ENCODE data around the gene SPACA4.

The SPACA4 gene

GRCh38 chr19:48618916-48619691, 12.6 kb downstream of the SPACA4 start, which contains the start of the genes RPL18 and SPHK2:
Gene RPL18, minus strand, starts transcription at chr19:48619178. Its CDS starts 35 bp downstream, at chr19:48619143.
Gene SPHK2, plus strand, starts transcription at chr19:48619506. Its CDS starts 1,009 bp downstream, at chr19:48620515.
- FAIRE-seq = peak; percentile 79
- DNase-seq (ENCODE audit: insufficient read length, low spot score) = peak; percentile 77
- peak; percentile 78 for TF ChIP-seq POLR2A (IDR thresholded peaks at IDR 0.05; ENCODE audit: low read depth, low read length)

GRCh38 chr19:48619692-48620585, 13.4 kb downstream of the SPACA4 start:
- FAIRE-seq = no peak
- DNase-seq (ENCODE audit: insufficient read length, low spot score) = no peak
- TF ChIP-seq POLR2A (IDR thresholded peaks at IDR 0.05; ENCODE audit: low read depth, low read length) = no peak

- DNase-seq (ENCODE audit: insufficient read length, low spot score) = no peak
- no peak for FAIRE-seq
- no peak for TF ChIP-seq POLR2A (IDR thresholded peaks at IDR 0.05; ENCODE audit: low read depth, low read length)
These were observed 17.1 kb downstream of the SPACA4 start for GRCh38 chr19:48623556-48624066.

DNA sequence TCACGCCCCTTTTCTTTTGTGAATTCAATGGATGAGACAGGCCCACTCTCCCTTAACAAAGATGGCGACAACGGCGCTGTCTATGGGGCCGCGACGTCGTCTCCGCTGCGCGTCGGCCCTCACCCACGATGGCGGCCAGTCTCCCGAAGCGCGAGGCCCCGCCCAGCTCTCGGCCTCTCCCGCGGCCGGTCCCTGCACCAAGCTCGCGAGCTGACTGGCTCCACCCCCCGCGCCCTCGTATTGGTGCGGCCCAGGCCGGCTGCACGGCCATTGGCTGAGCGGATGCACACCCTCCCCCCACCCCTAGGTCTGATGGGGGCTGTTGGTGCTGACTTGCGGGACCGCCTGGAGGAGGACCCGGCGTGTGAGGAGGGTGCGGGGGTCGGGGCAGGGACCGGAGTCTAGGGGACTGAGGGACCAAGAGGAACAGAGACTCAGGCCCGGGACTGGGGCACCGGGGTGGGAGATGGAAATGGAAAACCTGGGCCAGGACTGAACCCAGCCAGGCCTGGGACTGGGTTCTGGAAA, 17.6 kb downstream of the SPACA4 start:
- no peak for TF ChIP-seq POLR2A (IDR thresholded peaks at IDR 0.05; ENCODE audit: low read depth, low read length)
- FAIRE-seq = no peak
- peak; percentile 82 for DNase-seq (ENCODE audit: insufficient read length, low spot score)

DNA sequence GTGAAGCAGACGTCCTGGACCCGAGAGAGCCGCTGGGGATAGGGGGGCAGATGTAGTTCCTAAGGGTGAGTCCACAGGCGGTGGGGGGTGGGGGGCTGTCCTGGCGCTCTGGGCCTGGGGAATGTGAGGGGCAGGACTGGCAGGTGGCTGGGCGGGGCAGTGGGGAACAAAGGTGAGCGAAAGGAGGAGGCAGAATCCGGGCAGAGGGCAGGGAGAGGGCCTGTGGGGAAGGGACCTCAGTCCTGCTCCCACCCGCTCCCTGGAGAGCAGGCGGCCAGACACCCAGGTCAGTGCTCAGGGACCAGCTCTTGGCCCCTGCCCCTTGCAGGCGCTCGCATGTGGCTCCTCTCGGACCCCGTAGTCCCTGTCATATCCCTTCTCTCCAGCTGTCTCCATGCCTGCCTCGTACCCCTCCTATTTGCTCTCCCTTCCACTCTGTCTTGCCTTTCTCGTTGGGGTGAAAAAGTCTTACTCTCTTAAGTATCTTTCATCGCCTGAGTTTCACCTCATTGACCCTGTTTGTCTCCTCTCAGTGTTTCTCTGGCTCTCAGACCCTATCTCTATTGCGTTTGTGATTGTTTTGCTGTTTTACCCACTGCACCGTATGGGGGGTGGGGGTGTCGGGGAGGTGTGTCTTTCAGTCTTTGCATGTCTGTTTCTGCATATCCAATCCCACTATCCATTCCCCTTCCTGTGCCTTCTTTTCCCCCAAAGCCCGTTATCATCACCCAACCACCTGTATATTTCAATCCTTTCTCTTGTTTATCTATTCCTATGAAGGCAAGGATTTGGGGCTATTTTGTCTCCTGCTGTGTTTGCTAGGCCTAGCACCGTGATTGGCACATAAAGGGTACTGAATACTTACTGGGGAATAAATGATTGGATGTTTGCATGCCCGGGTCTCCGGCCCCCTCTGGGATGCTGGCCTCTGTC, 18.5 kb downstream of the SPACA4 start:
- no peak for DNase-seq (ENCODE audit: insufficient read length, low spot score)
- no peak for FAIRE-seq

DNA sequence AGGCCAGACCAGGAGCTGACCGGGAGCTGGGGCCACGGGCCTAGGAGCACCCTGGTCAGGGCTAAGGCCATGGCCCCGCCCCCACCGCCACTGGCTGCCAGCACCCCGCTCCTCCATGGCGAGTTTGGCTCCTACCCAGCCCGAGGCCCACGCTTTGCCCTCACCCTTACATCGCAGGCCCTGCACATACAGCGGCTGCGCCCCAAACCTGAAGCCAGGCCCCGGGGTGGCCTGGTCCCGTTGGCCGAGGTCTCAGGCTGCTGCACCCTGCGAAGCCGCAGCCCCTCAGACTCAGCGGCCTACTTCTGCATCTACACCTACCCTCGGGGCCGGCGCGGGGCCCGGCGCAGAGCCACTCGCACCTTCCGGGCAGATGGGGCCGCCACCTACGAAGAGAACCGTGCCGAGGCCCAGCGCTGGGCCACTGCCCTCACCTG, 19.4 kb downstream of the SPACA4 start:
- DNase-seq (ENCODE audit: insufficient read length, low spot score) = no peak

More for the DNA sequence above, 18.5 kb downstream of the SPACA4 start:
- TF ChIP-seq POLR2A (IDR thresholded peaks at IDR 0.05; ENCODE audit: low read depth, low read length) = no peak

DNA sequence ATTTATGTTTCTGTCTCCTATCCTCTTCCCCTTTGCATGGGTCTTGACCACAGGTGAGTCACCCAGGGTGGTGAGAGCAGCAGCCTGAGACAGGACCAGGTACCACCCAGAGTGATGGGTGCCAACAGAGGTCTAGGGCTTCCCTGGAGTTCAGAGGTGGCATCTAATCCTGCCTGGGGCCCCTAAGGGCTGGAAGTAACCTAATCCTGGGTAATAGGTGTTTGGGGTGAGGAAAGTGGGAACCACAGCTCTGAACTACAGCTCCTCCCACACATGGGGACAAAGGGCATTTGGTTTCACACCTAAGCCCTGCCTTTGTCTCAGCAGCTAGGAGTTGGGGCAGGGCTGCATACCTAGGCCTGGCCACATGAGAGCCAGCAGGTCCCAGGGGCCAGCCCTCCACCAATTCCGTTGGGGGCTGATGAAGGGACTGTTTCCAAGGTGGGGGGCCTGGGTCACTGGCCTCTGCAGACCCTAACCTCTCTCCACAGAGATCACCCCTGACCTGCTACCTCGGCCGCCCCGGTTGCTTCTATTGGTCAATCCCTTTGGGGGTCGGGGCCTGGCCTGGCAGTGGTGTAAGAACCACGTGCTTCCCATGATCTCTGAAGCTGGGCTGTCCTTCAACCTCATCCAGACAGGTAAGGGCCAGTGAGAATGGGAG, 20.8 kb downstream of the SPACA4 start:
- no peak for TF ChIP-seq POLR2A (IDR thresholded peaks at IDR 0.05; ENCODE audit: low read depth, low read length)
- DNase-seq (ENCODE audit: insufficient read length, low spot score) (no peak), FAIRE-seq (no peak)

More for the DNA sequence above, 19.4 kb downstream of the SPACA4 start:
- no peak for TF ChIP-seq POLR2A (IDR thresholded peaks at IDR 0.05; ENCODE audit: low read depth, low read length)
- no peak for FAIRE-seq

DNA sequence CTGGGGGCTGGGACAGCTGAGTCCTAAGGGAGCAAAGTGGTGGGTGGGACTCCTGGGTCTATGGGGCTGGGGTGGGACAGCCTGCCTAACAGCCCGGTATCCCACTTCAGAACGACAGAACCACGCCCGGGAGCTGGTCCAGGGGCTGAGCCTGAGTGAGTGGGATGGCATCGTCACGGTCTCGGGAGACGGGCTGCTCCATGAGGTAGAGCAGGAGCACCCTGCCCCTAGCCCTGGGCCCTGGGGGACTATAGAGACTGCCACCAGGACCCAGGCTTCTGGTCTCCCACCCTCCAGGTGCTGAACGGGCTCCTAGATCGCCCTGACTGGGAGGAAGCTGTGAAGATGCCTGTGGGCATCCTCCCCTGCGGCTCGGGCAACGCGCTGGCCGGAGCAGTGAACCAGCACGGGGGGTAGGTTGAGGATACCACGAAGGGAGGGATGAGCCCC, 21.3 kb downstream of the SPACA4 start:
- no peak for FAIRE-seq

DNA sequence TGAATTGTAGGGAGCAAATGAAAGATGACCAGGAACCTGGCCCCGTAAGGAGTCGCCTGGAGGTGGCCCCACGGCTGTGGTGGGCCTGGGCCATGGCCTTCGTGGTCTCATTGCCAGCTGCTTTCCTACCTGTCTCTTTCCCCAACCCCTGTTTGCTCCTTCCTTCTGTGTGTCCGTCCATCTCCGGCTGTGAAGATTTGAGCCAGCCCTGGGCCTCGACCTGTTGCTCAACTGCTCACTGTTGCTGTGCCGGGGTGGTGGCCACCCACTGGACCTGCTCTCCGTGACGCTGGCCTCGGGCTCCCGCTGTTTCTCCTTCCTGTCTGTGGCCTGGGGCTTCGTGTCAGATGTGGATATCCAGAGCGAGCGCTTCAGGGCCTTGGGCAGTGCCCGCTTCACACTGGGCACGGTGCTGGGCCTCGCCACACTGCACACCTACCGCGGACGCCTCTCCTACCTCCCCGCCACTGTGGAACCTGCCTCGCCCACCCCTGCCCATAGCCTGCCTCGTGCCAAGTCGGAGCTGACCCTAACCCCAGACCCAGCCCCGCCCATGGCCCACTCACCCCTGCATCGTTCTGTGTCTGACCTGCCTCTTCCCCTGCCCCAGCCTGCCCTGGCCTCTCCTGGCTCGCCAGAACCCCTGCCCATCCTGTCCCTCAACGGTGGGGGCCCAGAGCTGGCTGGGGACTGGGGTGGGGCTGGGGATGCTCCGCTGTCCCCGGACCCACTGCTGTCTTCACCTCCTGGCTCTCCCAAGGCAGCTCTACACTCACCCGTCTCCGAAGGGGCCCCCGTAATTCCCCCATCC, 22.1 kb downstream of the SPACA4 start:
- FAIRE-seq (no peak), DNase-seq (ENCODE audit: insufficient read length, low spot score) (no peak)
- TF ChIP-seq POLR2A (IDR thresholded peaks at IDR 0.05; ENCODE audit: low read depth, low read length) = no peak

More for the DNA sequence above, 21.3 kb downstream of the SPACA4 start:
- DNase-seq (ENCODE audit: insufficient read length, low spot score) = no peak
- TF ChIP-seq POLR2A (IDR thresholded peaks at IDR 0.05; ENCODE audit: low read depth, low read length) = no peak

DNA sequence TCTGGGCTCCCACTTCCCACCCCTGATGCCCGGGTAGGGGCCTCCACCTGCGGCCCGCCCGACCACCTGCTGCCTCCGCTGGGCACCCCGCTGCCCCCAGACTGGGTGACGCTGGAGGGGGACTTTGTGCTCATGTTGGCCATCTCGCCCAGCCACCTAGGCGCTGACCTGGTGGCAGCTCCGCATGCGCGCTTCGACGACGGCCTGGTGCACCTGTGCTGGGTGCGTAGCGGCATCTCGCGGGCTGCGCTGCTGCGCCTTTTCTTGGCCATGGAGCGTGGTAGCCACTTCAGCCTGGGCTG, 22.7 kb downstream of the SPACA4 start:
- FAIRE-seq (no peak), DNase-seq (ENCODE audit: insufficient read length, low spot score) (no peak)

DNA sequence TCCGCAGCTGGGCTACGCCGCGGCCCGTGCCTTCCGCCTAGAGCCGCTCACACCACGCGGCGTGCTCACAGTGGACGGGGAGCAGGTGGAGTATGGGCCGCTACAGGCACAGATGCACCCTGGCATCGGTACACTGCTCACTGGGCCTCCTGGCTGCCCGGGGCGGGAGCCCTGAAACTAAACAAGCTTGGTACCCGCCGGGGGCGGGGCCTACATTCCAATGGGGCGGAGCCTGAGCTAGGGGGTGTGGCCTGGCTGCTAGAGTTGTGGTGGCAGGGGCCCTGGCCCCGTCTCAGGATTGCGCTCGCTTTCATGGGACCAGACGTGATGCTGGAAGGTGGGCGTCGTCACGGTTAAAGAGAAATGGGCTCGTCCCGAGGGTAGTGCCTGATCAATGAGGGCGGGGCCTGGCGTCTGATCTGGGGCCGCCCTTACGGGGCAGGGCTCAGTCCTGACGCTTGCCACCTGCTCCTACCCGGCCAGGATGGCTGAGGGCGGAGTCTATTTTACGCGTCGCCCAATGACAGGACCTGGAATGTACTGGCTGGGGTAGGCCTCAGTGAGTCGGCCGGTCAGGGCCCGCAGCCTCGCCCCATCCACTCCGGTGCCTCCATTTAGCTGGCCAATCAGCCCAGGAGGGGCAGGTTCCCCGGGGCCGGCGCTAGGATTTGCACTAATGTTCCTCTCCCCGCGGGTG, 23.2 kb downstream of the SPACA4 start:
- TF ChIP-seq POLR2A (IDR thresholded peaks at IDR 0.05; ENCODE audit: low read depth, low read length) = no peak
- DNase-seq (ENCODE audit: insufficient read length, low spot score) (no peak), FAIRE-seq (no peak)

More for the DNA sequence above, 22.7 kb downstream of the SPACA4 start:
- no peak for TF ChIP-seq POLR2A (IDR thresholded peaks at IDR 0.05; ENCODE audit: low read depth, low read length)

Measured in H54 (cell line).